Neural progenitor cell (in vitro differentiated cells): ENCODE measurements around the gene GSG1L. TPM values are rescaled to one million over a fixed set of nuclear protein-coding genes. Genes with fewer than 3 reads are reported as not detected.

ENCODE experiments used
- DNase-seq: peaks from one replicate; pipeline ENCODE4 v3.0.0-alpha.2; 2016; ENCODE audit warnings: low spot score
- H2AFZ ChIP-seq: fragments of 200-600 bp; sonication (generic); replicated peaks from 2 replicates; pipeline ENCODE4 v1.6.1; 2016; ENCODE audit warnings: antibody characterized with exemption
- H3F3A ChIP-seq: fragments of 200-600 bp; sonication (generic); 2 replicates; pipeline ENCODE4 v1.6.1; 2016; ENCODE audit warnings: antibody characterized with exemption, low read depth
- H3K27ac ChIP-seq: fragments of 200-600 bp; sonication (generic); 2 replicates; pipeline ENCODE4 v1.5.1; 2016; ENCODE audit warnings: mild to moderate bottlenecking
- H3K27me3 ChIP-seq: fragments of 200-600 bp; sonication (generic); 2 replicates; pipeline ENCODE4 v1.6.1; 2016; ENCODE audit warnings: mild to moderate bottlenecking, moderate library complexity
- H3K36me3 ChIP-seq: fragments of 200-600 bp; sonication (generic); 2 replicates; pipeline ENCODE4 v1.5.1; 2016
- H3K4me1 ChIP-seq: fragments of 200-600 bp; sonication (generic); 2 replicates; pipeline ENCODE4 v1.6.1; 2016; ENCODE audit warnings: mixed run types
- H3K4me2 ChIP-seq: fragments of 200-600 bp; sonication (generic); 2 replicates; pipeline ENCODE4 v1.6.1; 2016
- H3K4me3 ChIP-seq: fragments of 200-600 bp; sonication (generic); 2 replicates; pipeline ENCODE4 v1.5.1; 2016
- H3K79me2 ChIP-seq: fragments of 200-600 bp; sonication (generic); 2 replicates; pipeline ENCODE4 v1.6.1; 2016; ENCODE audit warnings: low read depth
- H3K9ac ChIP-seq: fragments of 200-600 bp; sonication (generic); 2 replicates; pipeline ENCODE4 v1.6.1; 2016
- H3K9me3 ChIP-seq: fragments of 200-600 bp; sonication (generic); 2 replicates; pipeline ENCODE4 v1.5.1; 2016; ENCODE audit warnings: low read depth
- H4K20me1 ChIP-seq: fragments of 200-600 bp; sonication (generic); 2 replicates; pipeline ENCODE4 v1.6.1; 2016; ENCODE audit warnings: low read depth
- H3K27ac Mint-ChIP-seq: 3 replicates; pipeline ENCODE4 v1.8.0; 2021; ENCODE audit warnings: mixed read lengths
- H3K27me3 Mint-ChIP-seq: 2 replicates; pipeline ENCODE4 v1.8.0; 2022; ENCODE audit warnings: low read depth, mild to moderate bottlenecking, inconsistent platforms, moderate library complexity, mixed read lengths; ENCODE audit not compliant: insufficient read depth
- H3K36me3 Mint-ChIP-seq: 3 replicates; pipeline ENCODE4 v1.8.0; 2021; ENCODE audit warnings: mixed read lengths
- H3K4me1 Mint-ChIP-seq: 3 replicates; pipeline ENCODE4 v1.8.0; 2021; ENCODE audit warnings: mixed read lengths
- H3K4me3 Mint-ChIP-seq: 3 replicates; pipeline ENCODE4 v1.8.0; 2021; ENCODE audit warnings: mild to moderate bottlenecking, moderate library complexity, mixed read lengths
- H3K9me3 Mint-ChIP-seq: 3 replicates; pipeline ENCODE4 v1.8.0; 2020; ENCODE audit warnings: mixed read lengths
- CTCF ChIP-seq: fragments of 200-600 bp; sonication (generic); IDR thresholded peaks from 2 replicates; pipeline ENCODE4 v1.5.1; 2017; ENCODE audit warnings: antibody characterized with exemption, mild to moderate bottlenecking
- EZH2 ChIP-seq: fragments of 200-600 bp; sonication (generic); IDR thresholded peaks from 2 replicates; pipeline ENCODE4 v1.6.1; 2017; ENCODE audit warnings: antibody characterized with exemption, mild to moderate bottlenecking, moderate library complexity
- EZH2phosphoT487 ChIP-seq: fragments of 200-600 bp; sonication (generic); IDR thresholded peaks from 2 replicates; pipeline ENCODE4 v1.6.1; 2017; ENCODE audit warnings: antibody characterized with exemption
- total RNA-seq: library from RNA; depleted of rRNA; stranded (reverse); fragments of >200 nt; gene quantifications from 2 replicates; pipeline ENCODE4 v1.2.3, GENCODE V29; 2015; ENCODE audit warnings: low replicate concordance

The GSG1L gene
- total RNA-seq, 1 donor from 2014 or later, result not detected

GRCh38 chr16:27780468-27781194, 282.9 kb downstream of the GSG1L start:
- H3K4me1 Mint-ChIP-seq, result peaks cover 17% of the 10 kb centered on the region
- no peak overlapping the region for H3K4me3 ChIP-seq
- no peaks in the 10 kb centered on the region for H3K79me2 ChIP-seq
- H3K36me3 Mint-ChIP-seq, result no peaks in the 10 kb centered on the region
- no peak overlapping the region for H3K4me2 ChIP-seq
- H3K4me3 Mint-ChIP-seq, result no peak overlapping the region
- no peaks in the 10 kb centered on the region for H4K20me1 ChIP-seq
- H3K27me3 Mint-ChIP-seq, result no peaks in the 10 kb centered on the region
- H3K9me3 Mint-ChIP-seq, result no peaks in the 10 kb centered on the region
- H3K27ac ChIP-seq, result no peak overlapping the region
- no peaks in the 10 kb centered on the region for H3K36me3 ChIP-seq
- H3K27ac Mint-ChIP-seq, result no peak overlapping the region
- H2AFZ ChIP-seq, result no peak overlapping the region
- H3F3A ChIP-seq, result no peaks in the 10 kb centered on the region
- no peaks in the 10 kb centered on the region for H3K9me3 ChIP-seq
- no peaks in the 10 kb centered on the region for H3K27me3 ChIP-seq
- no peak for DNase-seq
- H3K4me1 ChIP-seq, result peaks cover 6% of the 10 kb centered on the region
- TF ChIP-seq CTCF, result no peak
- no peak for TF ChIP-seq EZH2phosphoT487
- TF ChIP-seq EZH2, result no peak
- peak overlapping the region; percentile 32 for H3K9ac ChIP-seq

GRCh38 chr16:27779641-27780164, 283.8 kb downstream of the GSG1L start:
- Mint-ChIP-seq H3K4me3 (no peak overlapping the region), H3K9me3 (no peaks in the 10 kb centered on the region), H3K27me3 (no peaks in the 10 kb centered on the region), H3K36me3 (no peaks in the 10 kb centered on the region), H3K27ac (no peak overlapping the region), H3K4me1 (peaks cover 17% of the 10 kb centered on the region)
- no peak overlapping the region for H2AFZ ChIP-seq
- no peaks in the 10 kb centered on the region for H3K9me3 ChIP-seq
- no peaks in the 10 kb centered on the region for H3F3A ChIP-seq
- H3K4me2 ChIP-seq, result no peak overlapping the region
- H3K9ac ChIP-seq, result no peak overlapping the region
- H3K4me3 ChIP-seq, result no peak overlapping the region
- H3K4me1 ChIP-seq, result peaks cover 6% of the 10 kb centered on the region
- no peak overlapping the region for H3K27ac ChIP-seq
- H3K27me3 ChIP-seq, result no peaks in the 10 kb centered on the region
- TF ChIP-seq CTCF, result peak; percentile 68
- no peak for TF ChIP-seq EZH2
- no peak for TF ChIP-seq EZH2phosphoT487
- H3K36me3 ChIP-seq, result no peaks in the 10 kb centered on the region
- no peaks in the 10 kb centered on the region for H3K79me2 ChIP-seq
- DNase-seq, result peak; percentile 84
- no peaks in the 10 kb centered on the region for H4K20me1 ChIP-seq

GRCh38 chr16:27778926-27779570, 284.5 kb downstream of the GSG1L start:
- Mint-ChIP-seq H3K36me3 (no peaks in the 10 kb centered on the region), H3K27me3 (no peaks in the 10 kb centered on the region), H3K27ac (no peak overlapping the region), H3K4me1 (peaks cover 17% of the 10 kb centered on the region), H3K9me3 (no peaks in the 10 kb centered on the region), H3K4me3 (no peak overlapping the region)
- Histone ChIP-seq H3K4me3 (no peak overlapping the region), H3K27me3 (no peaks in the 10 kb centered on the region), H3F3A (no peaks in the 10 kb centered on the region), H3K9me3 (no peaks in the 10 kb centered on the region), H3K27ac (no peak overlapping the region), H2AFZ (no peak overlapping the region), H3K4me1 (peaks cover 6% of the 10 kb centered on the region), H3K9ac (no peak overlapping the region), H3K79me2 (no peaks in the 10 kb centered on the region), H3K4me2 (no peak overlapping the region), H4K20me1 (no peaks in the 10 kb centered on the region), H3K36me3 (no peaks in the 10 kb centered on the region)
- TF ChIP-seq EZH2, result no peak
- TF ChIP-seq CTCF, result no peak
- TF ChIP-seq EZH2phosphoT487, result no peak
- DNase-seq, result no peak
